SK-N-SH treated with all-trans-retinoic acid at 6 μM for 48 hours (cell line): ENCODE results near the gene CDC42BPB.

ENCODE experiments used
- ATAC-seq: fragments of 200-7000 bp; cut with Tn5 transposase; 3 replicates; pipeline ENCODE4 v1.9.1; 2020; ENCODE audit warnings: mild to moderate bottlenecking, moderate library complexity
- ARNTL ChIP-seq: fragments of 450-650 bp; formaldehyde crosslinking; IDR thresholded peaks from 2 replicates; pipeline ENCODE4 v1.5.0; 2020; ENCODE audit warnings: low read depth, mild to moderate bottlenecking, moderate library complexity, borderline replicate concordance
- BACH2 ChIP-seq: fragments of 250-450 bp; sonication (Bioruptor Pico); IDR thresholded peaks from 2 replicates; pipeline ENCODE4 v1.9.0; 2021; ENCODE audit warnings: mild to moderate bottlenecking, borderline replicate concordance
- CREB5 ChIP-seq: fragments of 250-450 bp; sonication (Bioruptor Pico); IDR thresholded peaks from 2 replicates; pipeline ENCODE4 v1.5.1; 2020; ENCODE audit warnings: low read depth, mild to moderate bottlenecking, moderate library complexity
- CSDC2 ChIP-seq: fragments of 250-450 bp; sonication (Bioruptor Pico); IDR thresholded peaks from 2 replicates; pipeline ENCODE4 v1.5.0; 2020; ENCODE audit warnings: mild to moderate bottlenecking, moderate library complexity
- CSRNP3 ChIP-seq: fragments of 250-450 bp; sonication (Bioruptor Pico); IDR thresholded peaks from 2 replicates; pipeline ENCODE4 v1.5.1; 2021; ENCODE audit warnings: mild to moderate bottlenecking, moderate library complexity
- ISL1 ChIP-seq: fragments of 250-450 bp; sonication (Bioruptor Pico); IDR thresholded peaks from 2 replicates; pipeline ENCODE4 v2.1.2; 2022; ENCODE audit warnings: mild to moderate bottlenecking, moderate library complexity
- OSR1 ChIP-seq: fragments of 250-450 bp; sonication (Bioruptor Pico); IDR thresholded peaks from 2 replicates; pipeline ENCODE4 v1.8.0; 2022; ENCODE audit warnings: moderate library complexity, mild to moderate bottlenecking, inconsistent platforms
- PATZ1 ChIP-seq: fragments of 250-450 bp; sonication (Bioruptor Pico); IDR thresholded peaks from 2 replicates; pipeline ENCODE4 v1.8.0; 2020; ENCODE audit warnings: mild to moderate bottlenecking, moderate library complexity, borderline replicate concordance
- POU6F1 ChIP-seq: fragments of 250-450 bp; sonication (Bioruptor Pico); IDR thresholded peaks from 2 replicates; pipeline ENCODE4 v1.8.0; 2021; ENCODE audit warnings: low read depth, mild to moderate bottlenecking, moderate library complexity, borderline replicate concordance
- PPARA ChIP-seq: fragments of 250-450 bp; sonication (Bioruptor Pico); IDR thresholded peaks from 2 replicates; pipeline ENCODE4 v1.5.0; 2020; ENCODE audit warnings: mild to moderate bottlenecking, borderline replicate concordance
- RARB ChIP-seq: fragments of 250-450 bp; sonication (Bioruptor Pico); IDR thresholded peaks from 2 replicates; pipeline ENCODE4 v1.8.0; 2021; ENCODE audit warnings: mild to moderate bottlenecking, moderate library complexity
- TCF4 ChIP-seq: fragments of 250-450 bp; sonication (Bioruptor Pico); IDR thresholded peaks from 2 replicates; pipeline ENCODE4 v1.8.0; 2021; ENCODE audit warnings: mild to moderate bottlenecking, moderate library complexity, borderline replicate concordance
- TOX ChIP-seq: fragments of 250-450 bp; sonication (Bioruptor Pico); IDR thresholded peaks from 2 replicates; pipeline ENCODE4 v1.8.0; 2021; ENCODE audit warnings: mild to moderate bottlenecking, moderate library complexity, borderline replicate concordance
- ZC3H10 ChIP-seq: fragments of 250-450 bp; sonication (Bioruptor Pico); IDR thresholded peaks from 2 replicates; pipeline ENCODE4 v1.5.1; 2021; ENCODE audit warnings: mild to moderate bottlenecking, moderate library complexity
- ZFP3 ChIP-seq: fragments of 250-450 bp; sonication (Bioruptor Pico); IDR thresholded peaks from 2 replicates; pipeline ENCODE4 v1.5.0; 2020; ENCODE audit warnings: mild to moderate bottlenecking, moderate library complexity
- ZFP30 ChIP-seq: fragments of 450-650 bp; formaldehyde crosslinking; IDR thresholded peaks from 2 replicates; pipeline ENCODE4 v1.5.0; 2022; ENCODE audit warnings: mild to moderate bottlenecking, moderate library complexity
- ZNF565 ChIP-seq: fragments of 450-650 bp; formaldehyde crosslinking; conservative IDR thresholded peaks from 2 replicates; pipeline ENCODE4 v1.5.0; 2020; ENCODE audit warnings: low read depth, mild to moderate bottlenecking, moderate library complexity
- ZNF70 ChIP-seq: fragments of 450-650 bp; formaldehyde crosslinking; IDR thresholded peaks from 2 replicates; pipeline ENCODE4 v1.5.0; 2020; ENCODE audit warnings: mild to moderate bottlenecking, moderate library complexity
- ZNF8 ChIP-seq: fragments of 450-650 bp; formaldehyde crosslinking; IDR thresholded peaks from 2 replicates; pipeline ENCODE4 v1.5.0; 2020; ENCODE audit warnings: mild to moderate bottlenecking, moderate library complexity

The CDC42BPB gene

GRCh38 chr14:103066399-103066798 lies 9.1 kb upstream of the CDC42BPB start:
- no peak for TF ChIP-seq CREB5 (CRISPR knock-in tag)
- no peak for TF ChIP-seq ZNF70 (CRISPR knock-in tag)
- TF ChIP-seq ZC3H10 (CRISPR knock-in tag), result no peak
- TF ChIP-seq ISL1 (CRISPR knock-in tag), result no peak
- no peak for TF ChIP-seq BACH2 (CRISPR knock-in tag)
- TF ChIP-seq TOX, result no peak
- TF ChIP-seq TCF4, result no peak
- TF ChIP-seq OSR1, result no peak
- no peak for TF ChIP-seq ARNTL
- TF ChIP-seq CSRNP3 (CRISPR knock-in tag), result no peak
- TF ChIP-seq CSDC2 (CRISPR knock-in tag), result no peak
- no peak for TF ChIP-seq ZNF8 (CRISPR knock-in tag)
- no peak for TF ChIP-seq POU6F1 (CRISPR knock-in tag)
- TF ChIP-seq ZFP3 (CRISPR knock-in tag), result no peak
- no peak for TF ChIP-seq ZNF565 (CRISPR knock-in tag)
- no peak for ATAC-seq

- ATAC-seq, result no peak
- no peak for TF ChIP-seq ZNF565 (CRISPR knock-in tag)
These were observed 8.5 kb upstream of the CDC42BPB start for GRCh38 chr14:103065861-103066260.

- TF ChIP-seq ISL1 (CRISPR knock-in tag) (no peak), POU6F1 (CRISPR knock-in tag) (no peak), OSR1 (no peak), ZC3H10 (CRISPR knock-in tag) (no peak), PATZ1 (CRISPR knock-in tag) (no peak)
- ATAC-seq, result no peak
These were observed 7.6 kb upstream of the CDC42BPB start for GRCh38 chr14:103064978-103065377.

- ATAC-seq, result no peak
- TF ChIP-seq PPARA (CRISPR knock-in tag) (no peak), TCF4 (no peak), ZNF8 (CRISPR knock-in tag) (no peak), CSDC2 (CRISPR knock-in tag) (no peak), RARB (CRISPR knock-in tag) (no peak), ZFP30 (CRISPR knock-in tag) (no peak), POU6F1 (CRISPR knock-in tag) (no peak), CSRNP3 (CRISPR knock-in tag) (no peak), OSR1 (no peak), ISL1 (CRISPR knock-in tag) (no peak)
These were observed 7.1 kb upstream of the CDC42BPB start for GRCh38 chr14:103064436-103064835.
